ENCODE results near the gene MTHFD2L.

GRCh38 chr4:74305000-74305399 lies 147.1 kb downstream of the MTHFD2L start:
- TF ChIP-seq CTCF (IDR thresholded peaks at IDR 0.05) (no peak), POLR2A (IDR thresholded peaks at IDR 0.05) (no peak)

Measured in body of pancreas (tissue), 4 donors.